Heart right ventricle (tissue), 16 donors: ENCODE results near the gene GPR139. TPM values are rescaled to one million over a fixed set of nuclear protein-coding genes. Genes with fewer than 3 reads are reported as not detected.

Source experiments
- ATAC-seq, 8 donors: fragments of 200-7000 bp; cut with Tn5 transposase; one replicate each; pipeline ENCODE4 v1.9.1; 2020; ENCODE audit warnings: mild to moderate bottlenecking in 8 of 8, moderate library complexity in 8 of 8, moderate number of reproducible peaks in 1 of 8
- DNase-seq, 2 donors: peaks; one replicate each; pipeline ENCODE4 v3.0.0-alpha.2; 2020
- H3K27ac ChIP-seq, 10 donors: fragments of 200-600 bp; sonication (generic) in 2 of 10; one replicate each; pipeline versions ENCODE4 v1.5.0 to v1.8.0; 2020 to 2022; ENCODE audit warnings: mild to moderate bottlenecking in 3 of 10
- H3K27me3 ChIP-seq, 7 donors: fragments of 200-600 bp; one replicate each; pipeline ENCODE4 v1.8.0; 2021 to 2022; ENCODE audit warnings: mild to moderate bottlenecking in 2 of 7
- H3K36me3 ChIP-seq, 9 donors: fragments of 200-600 bp; sonication (generic) in 1 of 9; one replicate each; pipeline versions ENCODE4 v1.5.0 to v1.8.0; 2020 to 2022; ENCODE audit warnings: mild to moderate bottlenecking in 2 of 9
- H3K4me1 ChIP-seq, 9 donors: fragments of 200-600 bp; sonication (generic) in 1 of 9; one replicate each; pipeline versions ENCODE4 v1.5.0 to v1.8.0; 2020 to 2022; ENCODE audit warnings: mild to moderate bottlenecking in 4 of 9
- H3K4me3 ChIP-seq, 10 donors: fragments of 200-600 bp; sonication (generic) in 2 of 10; one replicate each; pipeline versions ENCODE4 v1.5.0 to v1.8.0; 2020 to 2022; ENCODE audit warnings: mild to moderate bottlenecking in 7 of 10, moderate library complexity in 2 of 10
- H3K9me3 ChIP-seq, 11 donors: fragments of 200-600 bp in 10 of 11; sonication (generic) in 2 of 11; one replicate each; pipeline versions ENCODE4 v1.5.0 to v1.8.0; 2013 to 2022; ENCODE audit warnings: mild to moderate bottlenecking in 2 of 11, control low read depth in 1 of 11, moderate library complexity in 1 of 11
- CTCF ChIP-seq, 9 donors: fragments of 200-600 bp; sonication (generic) in 2 of 9; IDR thresholded peaks; one replicate each; pipeline versions ENCODE4 v1.5.0 to v1.8.0; 2021 to 2022; ENCODE audit warnings: antibody characterized with exemption in 9 of 9, mild to moderate bottlenecking in 5 of 9, moderate library complexity in 1 of 9
- WGBS, 2 donors: extraction: QIAGEN DNeasy Blood & Tissue Kit; methylation state at CpG; one replicate each; pipeline ENCODE4 v1.1.7; 2013; ENCODE audit warnings: inconsistent platforms in 1 of 2; 5-methylcytosine and 5-hydroxymethylcytosine counted together
- intact Hi-C, 10 donors: fragments of 100-400 bp; cut with DNase I; formaldehyde crosslinking; loops; one replicate each; pipeline versions ENCODE4 v1.11.1 to v1.14.2; 2022
- polyA plus RNA-seq, 2 donors: library from polyadenylated mRNA; stranded (reverse); fragments of 200-250 nt; gene quantifications; one replicate each; pipeline ENCODE4 v1.2.3, GENCODE V29; 2013
- total RNA-seq, 10 donors: library from RNA; stranded (reverse); fragmentation: NEBNext Ultra II Directional in 3 of 10; extraction: Animal tissue kit (Norgen Biotek cat#: 25700) in 3 of 10; gene quantifications; one replicate each; pipeline versions ENCODE4 v1.2.1 to v1.2.4, GENCODE V29; 2021 to 2023
- donor health status: Arrhythmogenic right ventricular cardiomyopathy.
- donor health status: ischemic (EF 13 %, LVEDD 7.1; RV severe dilation, severe dysfunction).
- donor health status: healthy with polysubstance abuse.
- donor health status: DM: no; HTN: yes; CAD: no.
- donor health status: DM: no; HTN: no; CAD: no.
- donor health status: ischemic (EF 25% LVEDD 6.9; RV normal size, moderate dysfunction).
- donor health status: ischemic (EF 25% LVEDD 5.7; RV mildly dilated, moderate dysfunction).
- donor health status: healthy.
- donor health status: DM: yes; HTN: yes; CAD: no.
- donor health status: Ischemic cardiomyopathy.
- donor health status: ischemic (EF 35%, LVEDD 5.7; RV mildly dilated, moderate dysfunction).
- donor health status: nonischemic (EF 11% LVEDD 7.7; RV severe dilation, severe dysfunction).
- donor health status: DM: yes; HTN: yes; CAD: no.
- donor health status: PGD.
- donor health status: ischemic (EF 29% LVEDD 5.4; RV normal size, mild dysfunction).
- donor health status: nonischemic (EF 23%, LVEDD 6.1; RV moderate dilation, normal function).

Gene GPR139
- total and polyA plus RNA-seq, 12 donors, result not detected

GRCh38 chr16:20002936-20003335 is 70.8 kb downstream of the GPR139 start:
- H3K27ac ChIP-seq, result no peak overlapping the region
- H3K4me3 ChIP-seq, result no peak overlapping the region
- H3K36me3 ChIP-seq, result no peaks in the 10 kb centered on the region
- peaks cover 0 to 8% (median 0%) of the 10 kb centered on the region in 11 donors for H3K9me3 ChIP-seq
- no peak for ATAC-seq
- H3K27me3 ChIP-seq, result peaks cover 0 to 25% (median 6%) of the 10 kb centered on the region in 7 donors
- TF ChIP-seq CTCF (IDR thresholded peaks at IDR 0.05), result no peak
- 92% methylated on average over 2 of the region's 2 CpGs for WGBS, 2 donors
- intact Hi-C loops, result no loop called here
- no peaks in the 10 kb centered on the region for H3K4me1 ChIP-seq
- DNase-seq, result no peak

GRCh38 chr16:20001856-20002707 is 71.6 kb downstream of the GPR139 start:
- Histone ChIP-seq H3K4me1 (no peaks in the 10 kb centered on the region), H3K27me3 (peaks cover 0 to 25% (median 6%) of the 10 kb centered on the region in 7 donors), H3K9me3 (peaks cover 0 to 8% (median 0%) of the 10 kb centered on the region in 11 donors), H3K27ac (no peak overlapping the region), H3K4me3 (no peak overlapping the region), H3K36me3 (no peaks in the 10 kb centered on the region)
- WGBS, 2 donors, result 73 to 75% methylated on average over 16 of the region's 16 CpGs
- no peak for TF ChIP-seq CTCF (IDR thresholded peaks at IDR 0.05)
- DNase-seq (no peak), ATAC-seq (no peak)
- intact Hi-C loops, result no loop called here

GRCh38 chr16:19997734-19998133 is 76.0 kb downstream of the GPR139 start:
- Histone ChIP-seq H3K4me3 (no peak overlapping the region), H3K9me3 (peaks cover 0 to 3% (median 0%) of the 10 kb centered on the region in 11 donors), H3K27me3 (peaks cover 0 to 38% (median 3%) of the 10 kb centered on the region in 7 donors), H3K27ac (no peak overlapping the region), H3K36me3 (no peaks in the 10 kb centered on the region), H3K4me1 (no peaks in the 10 kb centered on the region)
- intact Hi-C loops, result no loop called here
- DNase-seq (no peak), ATAC-seq (no peak)
- no peak for TF ChIP-seq CTCF (IDR thresholded peaks at IDR 0.05)
- whole genome bisulfite sequencing, 2 donors, result 76 to 77% methylated on average over 4 of the region's 4 CpGs

- H3K27ac ChIP-seq, result no peak overlapping the region
- H3K9me3 ChIP-seq, result no peaks in the 10 kb centered on the region
- no peak for DNase-seq
- TF ChIP-seq CTCF (IDR thresholded peaks at IDR 0.05), result no peak
- no peaks in the 10 kb centered on the region for H3K4me1 ChIP-seq
- H3K4me3 ChIP-seq, result no peak overlapping the region
- no peak for ATAC-seq
- no peaks in the 10 kb centered on the region for H3K36me3 ChIP-seq
- H3K27me3 ChIP-seq, result peaks cover 0 to 33% (median 6%) of the 10 kb centered on the region in 7 donors
- WGBS, 2 donors, result 98% methylated on average over 2 of the region's 2 CpGs
- intact Hi-C loops, result no loop called here
Measured at GRCh38 chr16:19997264-19997663, 76.4 kb downstream of the GPR139 start.
